ENCODE data around the gene GPATCH4.

- peak; percentile 32 to 47 for TF ChIP-seq CTCF (conservative IDR thresholded peaks at IDR 0.05 in 1 of 2, IDR thresholded peaks at IDR 0.05 in 1 of 2; ENCODE audit: low read depth in 1 of 2, low read length in 2 of 2)
- TF ChIP-seq EZH2 (IDR thresholded peaks at IDR 0.05; ENCODE audit: low read length, missing control alignments): no peak
Observed at GRCh38 chr1:156608981-156609380, 7.7 kb upstream of the GPATCH4 start.
